OCI-LY1 (cell line): ENCODE measurements around the gene KRT84.

Experiments used
- H2AFZ ChIP-seq: fragments of 200-600 bp; sonication (generic), shearing (Covaris generic); 2 replicates; pipeline ENCODE4 v1.6.0; 2014; ENCODE audit warnings: antibody characterized with exemption, mild to moderate bottlenecking, low read length
- H3F3A ChIP-seq: fragments of 200-600 bp; sonication (generic), shearing (Covaris generic); 2 replicates; pipeline ENCODE4 v1.6.0; 2014; ENCODE audit warnings: mild to moderate bottlenecking, antibody characterized with exemption, low read length, moderate library complexity; ENCODE audit not compliant: insufficient read depth
- H3K27ac ChIP-seq: fragments of 200-600 bp; sonication (generic); 2 replicates; pipeline ENCODE4 v1.5.1; 2014; ENCODE audit warnings: low read length, mixed run types, mild to moderate bottlenecking, low read depth; ENCODE audit not compliant: poor library complexity, severe bottlenecking
- H3K27me3 ChIP-seq: fragments of 200-600 bp; sonication (generic); 2 replicates; pipeline ENCODE4 v1.6.0; 2014; ENCODE audit warnings: antibody characterized with exemption, mild to moderate bottlenecking, low read length, moderate library complexity; ENCODE audit not compliant: insufficient read depth
- H3K36me3 ChIP-seq: fragments of 200-600 bp; sonication (generic); 2 replicates; pipeline ENCODE4 v1.6.1; 2014; ENCODE audit warnings: mild to moderate bottlenecking, antibody characterized with exemption, low read length, moderate library complexity, mixed read lengths; ENCODE audit not compliant: insufficient read depth
- H3K4me1 ChIP-seq: fragments of 200-600 bp; sonication (generic); 2 replicates; pipeline ENCODE4 v1.5.1; 2014; ENCODE audit warnings: mild to moderate bottlenecking, low read length, moderate library complexity; ENCODE audit not compliant: insufficient read depth, severe bottlenecking
- H3K4me2 ChIP-seq: fragments of 200-600 bp; sonication (generic), shearing (Covaris generic); 2 replicates; pipeline ENCODE4 v1.6.1; 2014; ENCODE audit warnings: low read length
- H3K4me3 ChIP-seq: fragments of 200-600 bp; sonication (generic); 2 replicates; pipeline ENCODE4 v1.5.1; 2014; ENCODE audit warnings: low read length, low read depth, mild to moderate bottlenecking, mixed read lengths; ENCODE audit not compliant: poor library complexity, severe bottlenecking
- H3K79me2 ChIP-seq: fragments of 200-600 bp; shearing (Covaris generic); 2 replicates; pipeline ENCODE4 v1.6.1; 2016; ENCODE audit warnings: mixed run types, low read length, mixed read lengths; ENCODE audit not compliant: insufficient read depth
- H3K9ac ChIP-seq: fragments of 200-600 bp; sonication (generic), shearing (Covaris generic); 2 replicates; pipeline ENCODE4 v1.6.1; 2014; ENCODE audit warnings: mild to moderate bottlenecking, low read length, mixed read lengths
- H3K9me2 ChIP-seq: fragments of 200-600 bp; sonication (generic), shearing (Covaris generic); 2 replicates; pipeline ENCODE4 v1.6.1; 2014; ENCODE audit warnings: low read depth, mild to moderate bottlenecking, low read length, mixed read lengths
- H3K9me3 ChIP-seq: fragments of 200-600 bp; shearing (Covaris generic); 2 replicates; pipeline ENCODE4 v1.6.1; 2014; ENCODE audit warnings: low read length, mixed read lengths
- H4K20me1 ChIP-seq: fragments of 200-600 bp; sonication (generic), shearing (Covaris generic); 2 replicates; pipeline ENCODE4 v1.6.0; 2016; ENCODE audit warnings: mild to moderate bottlenecking, low read length; ENCODE audit not compliant: insufficient read depth
- CTCF ChIP-seq: fragments of 200-600 bp; sonication (generic), shearing (Covaris generic); IDR thresholded peaks from 2 replicates; pipeline ENCODE4 v1.5.1; 2017; ENCODE audit warnings: mild to moderate bottlenecking, antibody characterized with exemption, low read length, moderate library complexity, mixed read lengths
- EZH2 ChIP-seq: fragments of 200-600 bp; sonication (generic), shearing (Covaris generic); IDR thresholded peaks from 2 replicates; pipeline ENCODE4 v1.8.0; 2017; ENCODE audit warnings: borderline replicate concordance, mixed run types, mild to moderate bottlenecking, antibody characterized with exemption, low read length, moderate library complexity, mixed read lengths

KRT84 gene

GRCh38 chr12:52383331-52383730 is 2.1 kb downstream of the KRT84 start:
- Histone ChIP-seq H2AFZ (no peak overlapping the region), H3K9ac (no peak overlapping the region), H3K79me2 (no peaks in the 10 kb centered on the region), H3F3A (no peaks in the 10 kb centered on the region), H3K4me1 (no peaks in the 10 kb centered on the region), H3K9me2 (no peaks in the 10 kb centered on the region), H4K20me1 (no peaks in the 10 kb centered on the region), H3K9me3 (no peaks in the 10 kb centered on the region), H3K27ac (no peak overlapping the region), H3K4me2 (no peak overlapping the region), H3K36me3 (no peaks in the 10 kb centered on the region), H3K4me3 (no peak overlapping the region), H3K27me3 (peaks cover 6% of the 10 kb centered on the region; the same call in 1 of the 2 replicates)
- TF ChIP-seq CTCF (no peak), EZH2 (no peak)

- H3K4me3 ChIP-seq, result no peak overlapping the region
Observed at GRCh38 chr12:52382854-52383253, 2.6 kb downstream of the KRT84 start.

GRCh38 chr12:52381206-52381605 is 4.2 kb downstream of the KRT84 start:
- Histone ChIP-seq H3K9me3 (no peaks in the 10 kb centered on the region), H3K36me3 (no peaks in the 10 kb centered on the region), H3K79me2 (no peaks in the 10 kb centered on the region), H3F3A (no peaks in the 10 kb centered on the region), H4K20me1 (no peaks in the 10 kb centered on the region), H3K4me1 (no peaks in the 10 kb centered on the region), H3K9me2 (no peaks in the 10 kb centered on the region), H2AFZ (no peak overlapping the region), H3K4me2 (no peak overlapping the region), H3K4me3 (no peak overlapping the region), H3K9ac (no peak overlapping the region), H3K27me3 (peaks cover 6% of the 10 kb centered on the region; the same call in 1 of the 2 replicates), H3K27ac (no peak overlapping the region)
- TF ChIP-seq EZH2 (no peak), CTCF (no peak)

More at GRCh38 chr12:52382854-52383253, 2.6 kb downstream of the KRT84 start:
- Histone ChIP-seq H3K36me3 (no peaks in the 10 kb centered on the region), H4K20me1 (no peaks in the 10 kb centered on the region), H3F3A (no peaks in the 10 kb centered on the region), H3K9ac (no peak overlapping the region), H3K9me2 (no peaks in the 10 kb centered on the region), H3K4me2 (no peak overlapping the region), H3K79me2 (no peaks in the 10 kb centered on the region), H3K27ac (no peak overlapping the region), H3K4me1 (no peaks in the 10 kb centered on the region), H2AFZ (no peak overlapping the region), H3K27me3 (peaks cover 6% of the 10 kb centered on the region; the same call in 1 of the 2 replicates), H3K9me3 (no peaks in the 10 kb centered on the region)
- TF ChIP-seq CTCF, result no peak
- TF ChIP-seq EZH2, result no peak
